Body of pancreas (tissue), 4 donors: ENCODE measurements around the gene PXDN. TPM values are rescaled to one million over a fixed set of nuclear protein-coding genes. Genes with fewer than 3 reads are reported as not detected.
A peak's percentile ranks its signal among the peaks of the same experiment; 100 is the strongest.

Experiments used
- ATAC-seq: fragments of 150-250 bp; one replicate; pipeline ENCODE4 v1.9.1; 2016
- DNase-seq, 4 donors: peaks; one replicate each; pipeline ENCODE4 v3.0.0-alpha.2; 2019
- H3K27ac ChIP-seq, 4 donors: fragments of 200-600 bp; sonication (generic); 1 replicate in 3 of 4; 2 replicates in 1 of 4; pipeline versions ENCODE4 v1.5.1 to v1.6.1; 2016 to 2019; ENCODE audit warnings: mild to moderate bottlenecking in 1 of 4, mixed read lengths in 1 of 4, moderate library complexity in 1 of 4
- H3K27me3 ChIP-seq, 2 donors: fragments of 200-600 bp; sonication (generic); one replicate each; pipeline ENCODE4 v1.6.0; 2016; ENCODE audit warnings: mild to moderate bottlenecking in 1 of 2
- H3K36me3 ChIP-seq, 2 donors: fragments of 200-600 bp; sonication (generic); replicated peaks in 1 of 2; 2 replicates each; pipeline ENCODE4 v1.5.1; 2016; ENCODE audit warnings: low read depth in 2 of 2; ENCODE audit not compliant: insufficient read depth in 1 of 2
- H3K4me1 ChIP-seq: fragments of 200-600 bp; sonication (generic); one replicate; pipeline ENCODE4 v1.6.0; 2016
- H3K4me3 ChIP-seq, 2 donors: fragments of 200-600 bp; sonication (generic); 1 replicate in 1 of 2; 2 replicates in 1 of 2; pipeline ENCODE4 v1.5.1; 2016 to 2019
- H3K9me3 ChIP-seq, 3 donors: fragments of 200-600 bp; sonication (generic); 1 replicate in 2 of 3; 2 replicates in 1 of 3; pipeline ENCODE4 v1.5.1; 2016
- POLR2A ChIP-seq, 3 donors: fragments of 450-650 bp; IDR thresholded peaks; one replicate each; pipeline ENCODE4 v1.6.1; 2016; ENCODE audit warnings: antibody characterized with exemption in 3 of 3, mild to moderate bottlenecking in 2 of 3
- WGBS, 2 donors: methylation state at CpG; one replicate each; pipeline ENCODE4 v1.1.5; 2017; 5-methylcytosine and 5-hydroxymethylcytosine counted together
- intact Hi-C: fragments of 100-400 bp; cut with DNase I; formaldehyde crosslinking; loops from one replicate; pipeline ENCODE4 v1.15.1; 2023
- total RNA-seq, 2 donors: library from RNA; depleted of rRNA; stranded (reverse); fragments of >200 nt; gene quantifications; one replicate each; pipeline ENCODE4 v1.1.0, GENCODE V29; 2016
- TF ChIP-seq, protein P1 (sequence below), 7 experiments: fragments of 450-650 bp in 4 of 7; fragments of 200-600 bp in 3 of 7; sonication (generic) in 3 of 7; IDR thresholded peaks; one replicate each; pipeline ENCODE4 v1.5.1; 2016 to 2019; ENCODE audit warnings: antibody characterized with exemption in 7 of 7

The PXDN gene
- total RNA-seq, 2 donors from 2014 or later = 7.0 to 41.9 TPM

DNA sequence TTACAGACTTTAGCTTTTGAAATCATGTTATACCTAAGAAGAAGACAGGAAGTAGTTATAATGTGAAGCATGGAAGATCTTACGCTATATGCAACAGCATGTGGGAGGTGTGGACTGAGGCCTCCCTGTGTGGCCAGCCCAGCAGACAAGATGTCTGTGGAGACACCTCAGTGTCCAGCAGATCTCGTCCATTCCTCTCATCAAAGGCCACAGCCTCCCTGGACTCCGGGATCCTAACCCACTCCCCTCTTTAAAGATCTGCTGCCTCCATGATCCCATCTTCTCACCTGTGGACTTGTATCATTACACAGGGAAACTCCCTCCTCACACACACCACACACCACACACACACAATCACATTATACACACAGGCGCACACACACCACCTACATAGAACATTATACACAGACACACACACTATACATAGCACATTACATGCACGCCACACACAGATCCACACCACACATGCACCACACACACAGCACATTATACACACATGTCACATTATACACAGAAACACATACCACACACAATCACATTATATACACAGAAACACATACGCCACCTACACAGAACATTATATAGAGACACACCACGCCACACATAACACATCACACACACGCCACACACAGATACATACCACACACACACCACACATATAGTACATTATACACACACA lies 89.5 kb downstream of the PXDN start:
- no peak for TF ChIP-seq POLR2A (IDR thresholded peaks at IDR 0.05)
- TF ChIP-seq, protein P1, sequence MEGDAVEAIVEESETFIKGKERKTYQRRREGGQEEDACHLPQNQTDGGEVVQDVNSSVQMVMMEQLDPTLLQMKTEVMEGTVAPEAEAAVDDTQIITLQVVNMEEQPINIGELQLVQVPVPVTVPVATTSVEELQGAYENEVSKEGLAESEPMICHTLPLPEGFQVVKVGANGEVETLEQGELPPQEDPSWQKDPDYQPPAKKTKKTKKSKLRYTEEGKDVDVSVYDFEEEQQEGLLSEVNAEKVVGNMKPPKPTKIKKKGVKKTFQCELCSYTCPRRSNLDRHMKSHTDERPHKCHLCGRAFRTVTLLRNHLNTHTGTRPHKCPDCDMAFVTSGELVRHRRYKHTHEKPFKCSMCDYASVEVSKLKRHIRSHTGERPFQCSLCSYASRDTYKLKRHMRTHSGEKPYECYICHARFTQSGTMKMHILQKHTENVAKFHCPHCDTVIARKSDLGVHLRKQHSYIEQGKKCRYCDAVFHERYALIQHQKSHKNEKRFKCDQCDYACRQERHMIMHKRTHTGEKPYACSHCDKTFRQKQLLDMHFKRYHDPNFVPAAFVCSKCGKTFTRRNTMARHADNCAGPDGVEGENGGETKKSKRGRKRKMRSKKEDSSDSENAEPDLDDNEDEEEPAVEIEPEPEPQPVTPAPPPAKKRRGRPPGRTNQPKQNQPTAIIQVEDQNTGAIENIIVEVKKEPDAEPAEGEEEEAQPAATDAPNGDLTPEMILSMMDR (IDR thresholded peaks at IDR 0.05) = no peak
- no peaks in the 10 kb centered on the region for H3K27me3 ChIP-seq
- no peaks in the 10 kb centered on the region for H3K9me3 ChIP-seq
- WGBS, 2 donors = 72 to 76% methylated on average over 8 of the region's 8 CpGs
- no peak for ATAC-seq
- DNase-seq = peak in 1 of 4 donors; percentile 6
- no peak overlapping the region for H3K4me3 ChIP-seq
- no peaks in the 10 kb centered on the region for H3K4me1 ChIP-seq
- no peaks in the 10 kb centered on the region for H3K36me3 ChIP-seq
- H3K27ac ChIP-seq = no peak overlapping the region
- intact Hi-C loops = no loop called here

DNA sequence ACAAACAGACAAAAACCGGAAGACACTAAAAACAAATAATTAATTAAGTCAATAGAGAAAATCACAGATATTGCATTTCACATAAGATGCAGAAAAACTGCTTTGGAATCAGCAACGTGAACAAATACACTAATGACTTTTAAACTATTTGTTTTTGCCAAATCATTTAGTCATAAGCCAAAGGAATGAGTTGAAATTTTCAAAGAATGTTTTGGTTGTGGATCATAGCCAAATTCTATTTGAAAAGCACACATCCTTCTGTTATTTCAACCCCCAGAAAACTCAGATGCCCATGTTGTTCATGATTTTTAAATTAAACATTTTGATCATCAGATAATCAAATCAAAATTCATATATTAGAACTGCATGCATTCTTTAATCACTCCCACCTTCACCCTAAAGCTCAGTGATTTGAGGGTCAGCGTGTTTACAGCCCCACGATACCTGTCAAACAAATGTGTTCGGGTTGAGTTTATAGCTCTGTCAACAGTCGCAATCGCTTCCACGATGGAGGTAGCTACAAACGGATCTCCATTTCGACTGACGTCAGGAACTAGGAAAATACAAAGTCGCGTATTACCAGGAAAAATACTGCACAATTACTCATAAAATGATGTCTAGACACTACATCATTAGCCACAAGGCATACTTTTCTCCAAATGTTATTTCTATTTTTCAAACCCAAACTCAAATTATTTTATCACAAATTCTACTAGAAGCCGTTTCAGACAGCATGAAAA lies 90.2 kb downstream of the PXDN start:
- Histone ChIP-seq H3K9me3 (no peaks in the 10 kb centered on the region), H3K27me3 (no peaks in the 10 kb centered on the region), H3K4me3 (no peak overlapping the region), H3K27ac (peak overlapping the region in 1 of 4 donors; percentile 10), H3K4me1 (no peaks in the 10 kb centered on the region), H3K36me3 (no peaks in the 10 kb centered on the region)
- intact Hi-C loops = no loop called here
- no peak for DNase-seq
- TF ChIP-seq, protein P1 (IDR thresholded peaks at IDR 0.05) = no peak
- TF ChIP-seq POLR2A (IDR thresholded peaks at IDR 0.05) = no peak
- WGBS, 2 donors = 76 to 77% methylated on average over 14 of the region's 14 CpGs
- no peak for ATAC-seq

DNA sequence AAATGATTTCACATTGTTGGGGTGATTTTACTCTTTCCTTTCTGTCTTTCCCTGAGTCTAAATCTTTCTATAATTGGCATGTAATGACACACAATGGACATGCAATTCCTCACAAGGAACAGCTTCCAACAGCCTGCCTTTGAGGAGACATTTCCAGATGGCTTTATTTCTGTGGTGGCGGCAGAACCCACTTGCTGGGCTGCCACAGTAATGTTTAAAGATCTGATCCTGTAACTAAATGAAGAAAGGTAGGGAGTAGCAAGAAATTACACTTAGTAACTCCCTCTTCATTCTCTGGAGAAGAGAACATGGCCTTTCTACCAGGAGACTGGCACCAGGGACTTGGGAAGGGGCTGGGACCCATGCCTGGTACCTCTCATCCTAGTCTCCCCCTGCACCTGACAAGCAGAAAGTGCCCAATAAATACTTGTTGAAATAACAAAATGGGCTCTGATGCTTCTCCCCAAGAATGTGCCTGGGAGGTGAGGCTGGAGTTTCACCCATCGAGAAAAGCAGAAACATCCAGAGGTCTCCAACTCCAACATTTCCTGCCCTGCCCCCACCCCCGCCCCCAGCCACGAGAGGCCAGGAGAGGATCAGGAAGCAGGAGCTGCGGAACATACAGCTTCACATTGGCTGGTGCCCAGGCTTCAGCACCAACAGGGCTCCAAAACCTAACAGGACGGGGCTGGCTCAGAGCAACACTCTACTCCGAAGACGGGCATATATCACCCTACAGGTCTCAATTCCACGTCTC lies 92.1 kb downstream of the PXDN start:
- Histone ChIP-seq H3K4me3 (no peak overlapping the region), H3K9me3 (no peaks in the 10 kb centered on the region), H3K27ac (no peak overlapping the region), H3K27me3 (no peaks in the 10 kb centered on the region), H3K36me3 (no peaks in the 10 kb centered on the region), H3K4me1 (no peaks in the 10 kb centered on the region)
- 48 to 65% methylated on average over 8 to 9 of the region's 9 CpGs for WGBS, 2 donors
- no peak for TF ChIP-seq POLR2A (IDR thresholded peaks at IDR 0.05)
- TF ChIP-seq, protein P1 (IDR thresholded peaks at IDR 0.05) = no peak
- ATAC-seq (no peak), DNase-seq (no peak)
- intact Hi-C loops = no loop called here

DNA sequence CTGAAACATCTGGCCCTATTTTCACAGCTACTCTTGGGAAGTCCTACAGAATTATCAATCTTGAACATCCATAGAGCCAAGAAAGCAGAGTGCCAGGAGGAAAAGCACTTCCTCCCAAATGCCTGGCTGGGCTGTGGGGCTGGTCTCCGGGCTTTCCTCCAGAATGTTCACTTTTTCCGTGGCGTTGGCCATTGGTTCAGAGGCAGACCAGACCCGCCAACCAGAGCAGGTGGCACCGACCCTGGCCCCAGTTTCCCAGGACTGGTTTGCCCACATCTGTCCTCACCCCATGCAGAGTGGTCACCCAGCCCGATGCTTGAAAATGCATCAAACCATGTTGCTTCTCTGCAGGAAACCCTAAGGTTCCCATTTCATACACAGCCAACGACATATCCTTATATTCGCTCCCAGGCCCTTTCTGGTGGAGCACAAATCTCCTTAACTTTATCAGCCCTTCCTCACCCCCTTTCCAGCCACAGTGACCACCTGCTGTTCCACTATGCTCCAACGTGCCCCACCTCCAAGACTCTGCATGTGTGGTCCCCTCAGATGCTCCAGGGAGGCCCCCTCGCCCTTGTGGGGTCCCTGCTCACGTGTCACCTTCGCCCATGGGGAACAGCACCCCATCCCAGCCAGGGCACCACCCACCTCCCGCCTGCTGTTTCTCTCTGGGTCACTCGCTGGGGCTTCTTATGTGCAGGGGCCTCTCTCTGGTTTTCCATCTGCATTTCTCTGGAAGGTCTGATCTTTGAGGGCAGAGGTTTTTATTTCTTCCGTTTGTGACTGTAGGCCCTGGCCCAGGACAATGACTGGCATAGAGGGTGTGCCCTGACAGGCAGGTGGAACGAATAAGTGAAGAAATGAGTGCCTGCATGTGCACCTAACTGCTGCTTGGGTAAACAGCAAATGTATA lies 92.9 kb downstream of the PXDN start:
- no peak for TF ChIP-seq POLR2A (IDR thresholded peaks at IDR 0.05)
- TF ChIP-seq, protein P1 (IDR thresholded peaks at IDR 0.05) = no peak
- no peak overlapping the region for H3K4me3 ChIP-seq
- H3K27me3 ChIP-seq = no peaks in the 10 kb centered on the region
- H3K36me3 ChIP-seq = no peaks in the 10 kb centered on the region
- no peak overlapping the region for H3K27ac ChIP-seq
- intact Hi-C loops = no loop called here
- DNase-seq (no peak), ATAC-seq (no peak)
- H3K9me3 ChIP-seq = no peaks in the 10 kb centered on the region
- no peaks in the 10 kb centered on the region for H3K4me1 ChIP-seq
- 67 to 76% methylated on average over 14 to 16 of the region's 16 CpGs for WGBS, 2 donors
